ENCODE measurements around the gene METTL21C.

DNA sequence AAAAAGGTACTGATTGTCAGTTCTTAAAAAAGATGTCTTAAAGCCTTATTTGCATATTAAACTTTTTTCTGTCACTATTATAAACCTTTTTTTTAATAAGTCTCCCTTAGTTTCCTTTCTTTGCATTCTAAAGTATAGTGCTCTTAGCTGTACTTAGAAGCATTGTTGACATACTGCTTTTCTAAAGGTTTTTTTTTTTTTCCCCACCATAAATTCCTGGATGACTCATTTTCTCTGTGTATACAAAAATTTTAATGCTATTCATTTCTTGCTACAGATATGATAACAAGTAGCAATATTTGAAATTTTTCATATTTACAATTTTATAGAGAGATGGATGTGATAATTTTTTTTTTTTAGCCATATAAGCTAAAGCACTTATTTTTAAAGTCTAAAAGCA, 43.5 kb downstream of the METTL21C start:
- no peak for TF ChIP-seq EZH2 (IDR thresholded peaks at IDR 0.05; ENCODE audit: borderline replicate concordance, low read depth, low read length, severe bottlenecking)
- TF ChIP-seq, protein P1, sequence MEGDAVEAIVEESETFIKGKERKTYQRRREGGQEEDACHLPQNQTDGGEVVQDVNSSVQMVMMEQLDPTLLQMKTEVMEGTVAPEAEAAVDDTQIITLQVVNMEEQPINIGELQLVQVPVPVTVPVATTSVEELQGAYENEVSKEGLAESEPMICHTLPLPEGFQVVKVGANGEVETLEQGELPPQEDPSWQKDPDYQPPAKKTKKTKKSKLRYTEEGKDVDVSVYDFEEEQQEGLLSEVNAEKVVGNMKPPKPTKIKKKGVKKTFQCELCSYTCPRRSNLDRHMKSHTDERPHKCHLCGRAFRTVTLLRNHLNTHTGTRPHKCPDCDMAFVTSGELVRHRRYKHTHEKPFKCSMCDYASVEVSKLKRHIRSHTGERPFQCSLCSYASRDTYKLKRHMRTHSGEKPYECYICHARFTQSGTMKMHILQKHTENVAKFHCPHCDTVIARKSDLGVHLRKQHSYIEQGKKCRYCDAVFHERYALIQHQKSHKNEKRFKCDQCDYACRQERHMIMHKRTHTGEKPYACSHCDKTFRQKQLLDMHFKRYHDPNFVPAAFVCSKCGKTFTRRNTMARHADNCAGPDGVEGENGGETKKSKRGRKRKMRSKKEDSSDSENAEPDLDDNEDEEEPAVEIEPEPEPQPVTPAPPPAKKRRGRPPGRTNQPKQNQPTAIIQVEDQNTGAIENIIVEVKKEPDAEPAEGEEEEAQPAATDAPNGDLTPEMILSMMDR (IDR thresholded peaks at IDR 0.05; ENCODE audit: borderline replicate concordance, extremely low read depth, low read length, poor library complexity, severe bottlenecking) = no peak

Measured in DND-41 (cell line).